Thymus (tissue), 11 donors: Measurements from ENCODE around the gene PCIF1. TPM values are rescaled to one million over a fixed set of nuclear protein-coding genes. Genes with fewer than 3 reads are reported as not detected.

Source experiments
- DNase-seq, 9 donors: peaks; one replicate each; pipeline ENCODE4 v3.0.0-alpha.2; 2013; ENCODE audit warnings: low spot score in 9 of 9, low read depth in 6 of 9, missing footprints in 1 of 9
- H3K27ac ChIP-seq, 2 donors: one replicate each; pipeline ENCODE4 v1.5.1; 2013; ENCODE audit warnings: control low read depth in 1 of 2, low read depth in 1 of 2, low read length in 1 of 2, mild to moderate bottlenecking in 1 of 2, moderate library complexity in 1 of 2
- H3K27me3 ChIP-seq, 2 donors: one replicate each; pipeline ENCODE4 v1.5.1; 2013; ENCODE audit warnings: low read length in 1 of 2; ENCODE audit not compliant: control insufficient read depth in 2 of 2, insufficient read depth in 1 of 2
- H3K36me3 ChIP-seq, 2 donors: one replicate each; pipeline ENCODE4 v1.5.1; 2013; ENCODE audit warnings: low read length in 1 of 2, mild to moderate bottlenecking in 1 of 2, moderate library complexity in 1 of 2; ENCODE audit not compliant: control insufficient read depth in 2 of 2, insufficient read depth in 2 of 2
- H3K4me1 ChIP-seq, 2 donors: one replicate each; pipeline ENCODE4 v1.5.1; 2013; ENCODE audit warnings: low read length in 2 of 2; ENCODE audit not compliant: control insufficient read depth in 2 of 2, insufficient read depth in 2 of 2
- H3K4me3 ChIP-seq, 2 donors: one replicate each; pipeline ENCODE4 v1.5.1; 2013; ENCODE audit warnings: low read length in 2 of 2, control low read depth in 1 of 2, mild to moderate bottlenecking in 1 of 2
- H3K9me3 ChIP-seq, 2 donors: one replicate each; pipeline ENCODE4 v1.5.1; 2013; ENCODE audit warnings: low read length in 1 of 2, mild to moderate bottlenecking in 1 of 2; ENCODE audit not compliant: control insufficient read depth in 2 of 2, insufficient read depth in 1 of 2
- whole genome bisulfite sequencing: extraction: QIAGEN DNeasy Blood & Tissue Kit; methylation state at CpG from one replicate; pipeline ENCODE4 v1.1.7; 2013; 5-methylcytosine and 5-hydroxymethylcytosine counted together
- polyA plus RNA-seq: library from polyadenylated mRNA; stranded (reverse); fragments of 200-250 nt; gene quantifications from one replicate; pipeline ENCODE4 v1.2.3, GENCODE V29; 2013
- total RNA-seq: library from RNA; stranded (reverse); fragments of 120-200 nt; gene quantifications from one replicate; pipeline ENCODE4 v1.2.4, GENCODE V29; 2013
- donor health status: healthy.

The PCIF1 gene
- total and polyA plus RNA-seq, 2 donors, result 13.9 to 37.4 TPM

- peak overlapping the region; percentile 55 to 64 for H3K27ac ChIP-seq
- no peaks in the 10 kb centered on the region for H3K9me3 ChIP-seq
- H3K36me3 ChIP-seq, result no peaks in the 10 kb centered on the region
- 86% methylated on average over 11 of the region's 11 CpGs for WGBS
- H3K4me3 ChIP-seq, result peak overlapping the region in 1 of 2 donors; percentile 32
- peaks cover 0 to 3% of the 10 kb centered on the region in 2 donors for H3K27me3 ChIP-seq
- H3K4me1 ChIP-seq, result peaks cover 0 to 4% of the 10 kb centered on the region in 2 donors
- no peak for DNase-seq
Observed at GRCh38 chr20:45919542-45920399, 14.7 kb upstream of the PCIF1 start.

- Histone ChIP-seq H3K4me1 (peaks cover 0 to 7% of the 10 kb centered on the region in 2 donors), H3K4me3 (peak overlapping the region in 1 of 2 donors; percentile 32), H3K9me3 (no peaks in the 10 kb centered on the region), H3K36me3 (no peaks in the 10 kb centered on the region), H3K27me3 (peaks cover 0 to 6% of the 10 kb centered on the region in 2 donors), H3K27ac (peak overlapping the region; percentile 31 to 40)
- WGBS, result 82% methylated on average over 9 of the region's 9 CpGs
- DNase-seq, result no peak
Observed at GRCh38 chr20:45920462-45921336, 13.8 kb upstream of the PCIF1 start.

- Histone ChIP-seq H3K4me1 (peaks cover 0 to 7% of the 10 kb centered on the region in 2 donors), H3K27me3 (peaks cover 0 to 6% of the 10 kb centered on the region in 2 donors), H3K4me3 (no peak overlapping the region), H3K27ac (no peak overlapping the region), H3K36me3 (no peaks in the 10 kb centered on the region), H3K9me3 (no peaks in the 10 kb centered on the region)
- DNase-seq, result no peak
- 93% methylated on average over 11 of the region's 11 CpGs for WGBS
Observed at GRCh38 chr20:45921337-45922189, 12.9 kb upstream of the PCIF1 start.

- H3K27ac ChIP-seq, result peak overlapping the region; percentile 52 to 60
- H3K27me3 ChIP-seq, result peaks cover 0 to 6% of the 10 kb centered on the region in 2 donors
- 73% methylated on average over 21 of the region's 21 CpGs for WGBS
- peaks cover 0 to 5% of the 10 kb centered on the region in 2 donors for H3K4me1 ChIP-seq
- DNase-seq, result no peak
- H3K4me3 ChIP-seq, result no peak overlapping the region
- H3K36me3 ChIP-seq, result no peaks in the 10 kb centered on the region
- no peaks in the 10 kb centered on the region for H3K9me3 ChIP-seq
Observed at GRCh38 chr20:45924391-45925261, 9.9 kb upstream of the PCIF1 start.

GRCh38 chr20:45925821-45926506, 8.5 kb upstream of the PCIF1 start:
- Histone ChIP-seq H3K9me3 (no peaks in the 10 kb centered on the region), H3K36me3 (no peaks in the 10 kb centered on the region), H3K27me3 (peaks cover 0 to 4% of the 10 kb centered on the region in 2 donors), H3K4me1 (peaks cover 0 to 4% of the 10 kb centered on the region in 2 donors), H3K27ac (peak overlapping the region in 1 of 2 donors; percentile 46), H3K4me3 (no peak overlapping the region)
- 83% methylated on average over 9 of the region's 9 CpGs for WGBS
- no peak for DNase-seq

- H3K36me3 ChIP-seq, result no peaks in the 10 kb centered on the region
- no peaks in the 10 kb centered on the region for H3K9me3 ChIP-seq
- H3K4me3 ChIP-seq, result no peak overlapping the region
- H3K27me3 ChIP-seq, result peaks cover 0 to 3% of the 10 kb centered on the region in 2 donors
- DNase-seq, result no peak
- no peak overlapping the region for H3K27ac ChIP-seq
- H3K4me1 ChIP-seq, result peaks cover 0 to 3% of the 10 kb centered on the region in 2 donors
- over 99% methylated on average over 2 of the region's 2 CpGs for WGBS
Observed at GRCh38 chr20:45926731-45927070, 7.8 kb upstream of the PCIF1 start.

- no peak for DNase-seq
- H3K4me1 ChIP-seq, result peaks cover 0 to 3% of the 10 kb centered on the region in 2 donors
- H3K4me3 ChIP-seq, result no peak overlapping the region
- no peaks in the 10 kb centered on the region for H3K9me3 ChIP-seq
- H3K27me3 ChIP-seq, result peaks cover 0 to 3% of the 10 kb centered on the region in 2 donors
- 95% methylated on average over 14 of the region's 14 CpGs for WGBS
- H3K36me3 ChIP-seq, result no peaks in the 10 kb centered on the region
- no peak overlapping the region for H3K27ac ChIP-seq
Observed at GRCh38 chr20:45927071-45927878, 7.2 kb upstream of the PCIF1 start.
